HL-60/S4 treated with phorbol 12-myristate 13-acetate at 8.2 ng/mL for 4 days and 3 days (cell line): ENCODE measurements around the gene HAND2.

Experiments used
- in situ Hi-C: fragments of 300-500 bp; cut with MboI; formaldehyde crosslinking; loops from 2 replicates; pipeline ENCODE4 v1.15.0; 2022; ENCODE audit warnings: low sequenced_read_pairs

Gene HAND2

GRCh38 chr4:173536808-173537429, 6.9 kb upstream of the HAND2 start:
- in situ Hi-C loops: no loop called here

DNA sequence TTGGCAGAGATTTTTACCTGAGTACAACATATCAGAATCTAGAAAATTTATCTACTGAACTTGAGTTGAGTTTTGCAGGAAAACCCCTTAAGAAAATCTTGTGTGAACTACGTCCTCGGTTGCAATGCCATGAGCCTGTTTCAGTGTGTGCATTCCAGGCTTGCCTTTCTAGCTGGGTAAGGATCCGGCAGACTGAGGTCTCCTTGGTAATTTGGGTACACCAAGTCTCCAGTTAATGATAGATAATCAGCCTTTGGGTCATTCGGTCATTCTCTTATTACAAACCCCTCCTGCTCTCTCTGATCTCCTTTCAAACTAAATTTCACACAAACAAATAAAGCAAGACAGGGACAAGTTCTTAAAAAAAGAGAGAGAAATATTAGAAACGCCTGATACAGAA, 5.9 kb upstream of the HAND2 start:
- in situ Hi-C loops: no loop called here

- in situ Hi-C loops: no loop called here
Observed at GRCh38 chr4:173535165-173535902, 5.3 kb upstream of the HAND2 start.

DNA sequence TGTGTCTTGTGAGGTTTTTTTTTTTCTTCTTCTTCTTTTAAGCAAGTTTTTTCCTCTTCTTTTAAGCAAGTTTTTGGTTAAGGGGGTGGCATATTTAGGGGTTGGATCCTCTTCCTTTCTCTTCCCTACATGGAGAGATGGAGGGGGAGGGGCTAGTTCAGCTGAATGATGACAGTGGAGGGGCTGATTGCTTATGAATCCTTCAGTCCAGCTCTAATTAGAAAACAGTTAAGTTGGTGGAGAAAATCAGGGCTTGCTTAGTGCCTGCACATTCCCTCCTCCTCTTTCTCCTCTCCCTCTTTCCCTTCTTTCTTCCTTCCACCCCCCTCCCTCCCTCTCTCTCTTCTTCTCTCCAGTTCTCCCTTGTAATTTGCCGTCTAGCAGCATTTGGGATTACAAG, 4.4 kb upstream of the HAND2 start:
- in situ Hi-C loops: no loop called here

DNA sequence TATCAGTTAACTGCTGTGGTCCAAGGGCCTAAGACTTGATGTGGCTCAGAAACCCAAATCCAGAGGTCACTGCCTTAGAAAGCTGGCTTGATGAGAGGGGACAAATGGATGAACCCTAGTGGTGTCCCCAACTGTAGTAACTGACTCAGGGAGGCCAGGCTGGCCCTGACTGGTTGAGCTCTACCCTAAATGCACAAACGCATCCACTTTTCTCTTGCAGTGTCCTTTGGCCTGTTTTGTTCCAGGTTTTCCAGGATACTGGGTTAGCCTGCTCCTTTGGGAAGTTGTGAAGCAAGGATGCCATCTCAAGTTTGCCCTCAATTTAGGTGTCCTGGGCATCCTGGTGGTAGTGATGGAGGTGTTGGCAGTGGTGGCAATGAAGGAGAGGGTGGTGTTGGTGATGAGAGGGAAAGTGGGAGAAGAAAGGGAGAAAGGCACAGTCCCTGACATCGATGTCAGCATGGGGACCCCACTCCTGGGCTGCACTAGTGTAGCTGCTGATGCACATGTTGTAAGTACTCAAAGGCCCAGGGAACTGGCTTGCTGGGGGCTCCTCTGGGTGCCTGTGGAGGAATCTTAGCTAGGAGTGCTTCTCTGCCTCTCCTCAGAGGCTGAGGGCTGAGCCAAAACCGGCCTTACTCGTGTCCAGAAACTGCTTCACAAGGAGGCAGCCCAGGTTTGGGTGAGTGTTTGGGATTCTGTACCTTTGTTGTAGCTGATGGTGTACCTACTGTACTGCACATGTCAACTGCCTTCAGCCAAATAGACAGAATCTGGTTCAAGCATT, 2.9 kb upstream of the HAND2 start:
- in situ Hi-C loops: no loop called here

GRCh38 chr4:173531086-173531965, 1.3 kb upstream of the HAND2 start:
- in situ Hi-C loops: no loop called here

- in situ Hi-C loops: no loop called here
Observed at GRCh38 chr4:173530326-173531085, 477 bp upstream of the HAND2 start.

- in situ Hi-C loops: no loop called here
Observed at GRCh38 chr4:173528378-173529321, 1.4 kb downstream of the HAND2 start.

- in situ Hi-C loops: no loop called here
Observed at GRCh38 chr4:173527103-173527891, 2.7 kb downstream of the HAND2 start.

DNA sequence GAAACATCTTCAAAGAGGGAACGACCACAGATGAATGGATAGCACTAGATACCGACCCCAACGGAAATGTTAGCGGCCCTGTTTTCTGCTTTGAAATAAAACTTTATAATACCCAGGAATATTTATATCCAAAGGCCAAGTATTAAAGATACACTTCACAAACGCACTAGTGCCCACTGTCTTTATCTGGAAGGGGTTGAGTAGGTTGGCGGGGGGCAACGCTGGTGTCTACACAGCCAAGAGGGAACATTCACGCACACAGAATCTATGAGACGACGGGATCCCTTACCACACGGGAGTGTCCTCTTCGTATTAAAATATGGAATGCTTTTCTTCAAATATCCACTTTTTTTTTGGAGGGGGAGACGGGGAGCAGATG, 3.3 kb downstream of the HAND2 start:
- in situ Hi-C loops: no loop called here

GRCh38 chr4:173526027-173526482, 4.0 kb downstream of the HAND2 start:
- in situ Hi-C loops: no loop called here

DNA sequence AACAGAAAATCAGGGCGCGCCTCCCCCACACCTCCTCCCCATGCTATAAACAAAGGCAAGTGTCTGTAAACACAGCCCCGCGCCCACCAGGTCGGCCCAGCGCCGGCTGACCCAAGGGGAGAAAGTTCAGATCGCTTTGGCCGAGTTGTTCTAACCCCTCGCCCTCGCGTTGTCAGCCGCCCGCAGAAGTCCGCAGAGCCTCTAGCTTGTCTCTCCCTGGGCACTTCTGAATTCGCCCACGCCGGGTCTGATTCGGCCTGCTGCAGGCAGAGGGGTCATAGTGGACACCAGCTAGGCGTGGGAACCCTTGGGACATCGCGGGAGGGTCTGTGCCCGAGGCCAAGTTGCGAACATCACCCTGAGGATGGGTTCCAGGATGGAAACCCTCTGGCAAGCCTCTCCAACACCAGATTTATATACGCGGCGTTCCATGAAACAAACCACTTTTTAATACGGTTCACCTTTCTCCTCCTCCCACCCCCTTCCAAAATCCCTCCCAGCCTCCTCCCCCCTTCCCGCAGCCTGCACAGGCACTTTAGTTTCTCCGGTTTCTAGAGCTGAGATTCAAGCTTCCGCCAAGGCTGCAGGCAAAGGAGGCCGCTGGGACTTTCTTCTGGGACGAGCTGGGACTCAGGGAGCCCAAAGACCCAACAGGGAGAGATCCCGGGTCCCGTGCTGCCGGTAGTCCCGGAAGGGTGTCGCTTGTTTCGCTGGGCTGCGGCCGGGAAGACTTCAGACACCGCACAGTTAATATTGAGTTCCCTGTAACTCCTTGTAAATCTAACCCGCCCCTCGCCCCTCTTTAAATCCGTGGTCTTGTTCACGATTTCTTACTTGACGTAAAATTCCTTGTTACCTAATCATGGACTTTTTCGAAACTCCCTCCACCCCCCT, 4.7 kb downstream of the HAND2 start:
- in situ Hi-C loops: no loop called here

GRCh38 chr4:173524218-173525117, 5.6 kb downstream of the HAND2 start:
- in situ Hi-C loops: no loop called here

- in situ Hi-C loops: no loop called here
Observed at GRCh38 chr4:173522951-173523395, 7.1 kb downstream of the HAND2 start.

- in situ Hi-C loops: no loop called here
Observed at GRCh38 chr4:173522160-173522950, 7.7 kb downstream of the HAND2 start.
